ENCODE measurements around the gene GIN1. TPM values are rescaled to one million over a fixed set of nuclear protein-coding genes. Genes with fewer than 3 reads are reported as not detected.
"Not testable (repeated sequence)": the region's sequence is repeated elsewhere in the genome, so short reads cannot be mapped to it uniquely, and the experiment has no call there.

GIN1 gene
- total RNA-seq, 2 experiments from 2014 or later: 3.9 to 5.8 TPM

DNA sequence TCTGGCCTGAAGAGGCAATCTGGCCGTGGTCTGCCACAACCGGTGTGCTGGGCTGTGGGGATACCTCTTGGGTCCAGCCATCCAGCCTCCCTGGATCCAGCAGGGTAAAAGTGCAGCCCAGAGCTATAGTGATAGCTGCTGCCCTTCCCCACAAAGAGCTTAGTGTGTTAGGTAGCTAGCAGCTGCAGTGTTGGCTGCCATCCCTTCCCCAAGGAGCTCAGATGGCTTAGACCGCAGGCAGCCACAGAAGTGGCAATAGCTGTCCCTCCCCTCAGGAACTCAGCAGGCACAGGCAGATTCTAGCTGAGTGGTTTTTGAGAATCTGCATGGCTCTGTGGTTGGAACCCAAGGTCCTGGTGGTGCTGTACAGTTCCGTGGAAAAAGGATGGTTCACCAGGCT is 40.1 kb downstream of the GIN1 start:
- Histone ChIP-seq H3K4me1 (ENCODE audit: insufficient read depth, low read length, poor library complexity, severe bottlenecking) (no peaks in the 10 kb centered on the region), H2AFZ (ENCODE audit: low read length) (no peak overlapping the region), H3K4me3 (ENCODE audit: low read depth, low read length, poor library complexity, severe bottlenecking) (no peak overlapping the region), H3K36me3 (ENCODE audit: insufficient read depth, low read length) (no peaks in the 10 kb centered on the region), H3K27ac (ENCODE audit: low read depth, low read length, poor library complexity, severe bottlenecking) (no peak overlapping the region), H3K9me3 (ENCODE audit: low read length) (peaks cover 9% of the 10 kb centered on the region; the same call in 1 of the 2 replicates), H3K9me2 (ENCODE audit: insufficient read depth, low read length) (no peaks in the 10 kb centered on the region), H3K79me2 (ENCODE audit: insufficient read depth, low read depth, low read length) (no peaks in the 10 kb centered on the region), H4K20me1 (ENCODE audit: insufficient read depth, low read length) (no peaks in the 10 kb centered on the region), H3K4me2 (ENCODE audit: low read length) (no peak overlapping the region)
- CTCF ChIA-PET (ENCODE audit: unreplicated experiment): no interaction called here
- DNase-seq (ENCODE audit: low spot score): no peak
- TF ChIP-seq EZH2phosphoT487 (IDR thresholded peaks at IDR 0.05; ENCODE audit: borderline replicate concordance, low read depth, low read length): no peak
- TF ChIP-seq, protein P1, sequence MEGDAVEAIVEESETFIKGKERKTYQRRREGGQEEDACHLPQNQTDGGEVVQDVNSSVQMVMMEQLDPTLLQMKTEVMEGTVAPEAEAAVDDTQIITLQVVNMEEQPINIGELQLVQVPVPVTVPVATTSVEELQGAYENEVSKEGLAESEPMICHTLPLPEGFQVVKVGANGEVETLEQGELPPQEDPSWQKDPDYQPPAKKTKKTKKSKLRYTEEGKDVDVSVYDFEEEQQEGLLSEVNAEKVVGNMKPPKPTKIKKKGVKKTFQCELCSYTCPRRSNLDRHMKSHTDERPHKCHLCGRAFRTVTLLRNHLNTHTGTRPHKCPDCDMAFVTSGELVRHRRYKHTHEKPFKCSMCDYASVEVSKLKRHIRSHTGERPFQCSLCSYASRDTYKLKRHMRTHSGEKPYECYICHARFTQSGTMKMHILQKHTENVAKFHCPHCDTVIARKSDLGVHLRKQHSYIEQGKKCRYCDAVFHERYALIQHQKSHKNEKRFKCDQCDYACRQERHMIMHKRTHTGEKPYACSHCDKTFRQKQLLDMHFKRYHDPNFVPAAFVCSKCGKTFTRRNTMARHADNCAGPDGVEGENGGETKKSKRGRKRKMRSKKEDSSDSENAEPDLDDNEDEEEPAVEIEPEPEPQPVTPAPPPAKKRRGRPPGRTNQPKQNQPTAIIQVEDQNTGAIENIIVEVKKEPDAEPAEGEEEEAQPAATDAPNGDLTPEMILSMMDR (conservative IDR thresholded peaks at IDR 0.05; ENCODE audit: low read length): no peak
- BruUV-seq (replicated peaks): no TSS peak
- intact Hi-C loops (cut with micrococcal nuclease; ENCODE audit: unreplicated experiment): no loop called here
- POLR2A ChIA-PET: no interaction called here

DNA sequence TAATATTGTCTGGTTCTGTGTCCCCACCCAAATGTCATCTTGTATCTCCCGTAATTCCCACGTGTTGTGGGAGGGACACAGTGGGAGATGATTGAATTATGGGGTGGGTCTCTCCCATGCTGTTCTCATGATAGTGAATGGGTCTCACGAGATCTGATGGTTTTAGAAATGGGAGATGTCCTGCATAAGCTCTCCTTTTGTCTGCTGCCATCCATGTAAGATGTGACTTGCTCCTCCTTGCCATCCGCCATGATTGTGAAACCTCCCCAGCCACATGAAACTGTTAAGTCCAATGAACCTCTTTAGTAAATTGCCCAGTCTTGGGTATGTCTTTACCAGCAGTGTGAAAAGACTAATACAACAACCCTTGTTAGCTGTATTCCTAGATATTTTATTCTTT is 44.5 kb downstream of the GIN1 start:
- H4K20me1 ChIP-seq (ENCODE audit: insufficient read depth, low read length): no peaks in the 10 kb centered on the region
- BruUV-seq (replicated peaks): no TSS peak
- no peak overlapping the region for H3K4me3 ChIP-seq (ENCODE audit: low read depth, low read length, poor library complexity, severe bottlenecking)
- H3K4me2 ChIP-seq (ENCODE audit: low read length): no peak overlapping the region
- H3K9me3 ChIP-seq (ENCODE audit: low read length): no peaks in the 10 kb centered on the region
- DNase-seq (ENCODE audit: low spot score): no peak
- CTCF ChIA-PET (ENCODE audit: unreplicated experiment): no interaction called here
- intact Hi-C loops (cut with micrococcal nuclease; ENCODE audit: unreplicated experiment): no loop called here
- no peaks in the 10 kb centered on the region for H3K36me3 ChIP-seq (ENCODE audit: insufficient read depth, low read length)
- no peaks in the 10 kb centered on the region for H3K79me2 ChIP-seq (ENCODE audit: insufficient read depth, low read depth, low read length)
- H3K9me2 ChIP-seq (ENCODE audit: insufficient read depth, low read length): no peaks in the 10 kb centered on the region
- POLR2A ChIA-PET: no interaction called here
- H2AFZ ChIP-seq (ENCODE audit: low read length): no peak overlapping the region
- TF ChIP-seq, protein P1 (conservative IDR thresholded peaks at IDR 0.05; ENCODE audit: low read length): no peak
- TF ChIP-seq EZH2phosphoT487 (IDR thresholded peaks at IDR 0.05; ENCODE audit: borderline replicate concordance, low read depth, low read length): no peak
- H3K4me1 ChIP-seq (ENCODE audit: insufficient read depth, low read length, poor library complexity, severe bottlenecking): no peaks in the 10 kb centered on the region
- H3K27ac ChIP-seq (ENCODE audit: low read depth, low read length, poor library complexity, severe bottlenecking): no peak overlapping the region

DNA sequence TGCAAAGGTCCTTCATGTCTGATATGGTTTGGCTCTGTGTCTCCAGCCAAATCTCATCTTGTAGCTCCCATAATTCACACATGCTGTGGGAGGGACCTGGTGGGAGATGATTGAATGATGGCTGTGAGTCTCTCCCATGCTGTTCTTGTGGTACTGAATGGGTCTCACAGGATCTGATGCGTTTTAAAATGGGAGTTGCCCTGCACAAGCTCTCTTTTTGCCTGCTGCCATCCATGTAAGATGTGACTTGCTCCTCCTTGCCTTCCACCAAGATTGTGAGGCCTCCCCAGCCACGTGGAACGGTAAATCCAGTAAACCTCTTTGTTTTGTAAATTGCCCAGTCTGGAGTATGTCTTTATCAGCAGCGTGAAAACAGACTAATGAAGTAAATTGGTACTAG is 46.4 kb downstream of the GIN1 start:
- DNase-seq (ENCODE audit: low spot score); H3K9me3 ChIP-seq (ENCODE audit: low read length); CTCF ChIA-PET (ENCODE audit: unreplicated experiment); H3K9me2 ChIP-seq (ENCODE audit: insufficient read depth, low read length); H3K4me3 ChIP-seq (ENCODE audit: low read depth, low read length, poor library complexity, severe bottlenecking); intact Hi-C loops (cut with micrococcal nuclease; ENCODE audit: unreplicated experiment); H3K4me1 ChIP-seq (ENCODE audit: insufficient read depth, low read length, poor library complexity, severe bottlenecking); H3K36me3 ChIP-seq (ENCODE audit: insufficient read depth, low read length); H2AFZ ChIP-seq (ENCODE audit: low read length); H4K20me1 ChIP-seq (ENCODE audit: insufficient read depth, low read length); H3K79me2 ChIP-seq (ENCODE audit: insufficient read depth, low read depth, low read length); H3K27ac ChIP-seq (ENCODE audit: low read depth, low read length, poor library complexity, severe bottlenecking); POLR2A ChIA-PET; H3K4me2 ChIP-seq (ENCODE audit: low read length); BruUV-seq (replicated peaks): not testable (repeated sequence)

Measured in OCI-LY7 (cell line).